Colonic mucosa (tissue), 4 donors: ENCODE measurements around the gene FNIP1. TPM values are rescaled to one million over a fixed set of nuclear protein-coding genes. Genes with fewer than 3 reads are reported as not detected.
"Not testable (repeated sequence)": the region's sequence is repeated elsewhere in the genome, so short reads cannot be mapped to it uniquely, and the experiment has no call there.

Experiments used
- DNase-seq: peaks from one replicate; pipeline ENCODE4 v3.0.0-alpha.2; 2020
- H3K27ac ChIP-seq: fragments of 200-600 bp; one replicate; pipeline ENCODE4 v1.8.0; 2021
- H3K27me3 ChIP-seq: fragments of 200-600 bp; one replicate; pipeline ENCODE4 v1.8.0; 2021
- H3K36me3 ChIP-seq: fragments of 200-600 bp; one replicate; pipeline ENCODE4 v1.8.0; 2021
- H3K4me1 ChIP-seq: fragments of 200-600 bp; one replicate; pipeline ENCODE4 v1.8.0; 2021; ENCODE audit warnings: mild to moderate bottlenecking
- H3K4me3 ChIP-seq: fragments of 200-600 bp; one replicate; pipeline ENCODE4 v1.8.0; 2021
- H3K9ac ChIP-seq, 2 donors: one replicate each; pipeline ENCODE4 v1.7.0; 2013; ENCODE audit warnings: control low read depth in 2 of 2, low read depth in 2 of 2, low read length in 2 of 2
- H3K9me3 ChIP-seq: fragments of 200-600 bp; one replicate; pipeline ENCODE4 v1.8.0; 2021
- CTCF ChIP-seq: fragments of 200-600 bp; IDR thresholded peaks from one replicate; pipeline ENCODE4 v1.8.0; 2022; ENCODE audit warnings: antibody characterized with exemption, mild to moderate bottlenecking
- intact Hi-C: fragments of 100-400 bp; cut with DNase I; formaldehyde crosslinking; loops from one replicate; pipeline ENCODE4 v1.14.1; 2022
- total RNA-seq, 2 donors: library from RNA; stranded (reverse); fragmentation: NEBNext Ultra II Directional in 1 of 2; extraction: Animal tissue kit (Norgen Biotek cat#: 25700) in 1 of 2; gene quantifications; one replicate each; pipeline ENCODE4 v1.2.1, GENCODE V29; 2021
- donor health status: healthy.
- donor health status: DM: no; HTN: no; CAD: no.
- donor health status: DM: no; HTN: no; CAD: no.

Gene FNIP1
- total RNA-seq, 2 donors from 2014 or later, result 18.1 to 41.2 TPM

- no peak overlapping the region for H3K4me3 ChIP-seq
- H3K4me1 ChIP-seq, result peaks cover 10% of the 10 kb centered on the region
- H3K9ac ChIP-seq, result no peak overlapping the region
- intact Hi-C loops, result no loop called here
- TF ChIP-seq CTCF, result no peak
- DNase-seq, result no peak
- no peaks in the 10 kb centered on the region for H3K27me3 ChIP-seq
- no peak overlapping the region for H3K27ac ChIP-seq
- no peaks in the 10 kb centered on the region for H3K9me3 ChIP-seq
- no peaks in the 10 kb centered on the region for H3K36me3 ChIP-seq
These were observed 169.5 kb downstream of the FNIP1 start for GRCh38 chr5:131627207-131627865.

- DNase-seq, result no peak
- intact Hi-C loops, result no loop called here
- Histone ChIP-seq H3K4me3 (no peak overlapping the region), H3K9me3 (no peaks in the 10 kb centered on the region), H3K27me3 (no peaks in the 10 kb centered on the region), H3K36me3 (no peaks in the 10 kb centered on the region), H3K9ac (no peak overlapping the region), H3K27ac (no peak overlapping the region), H3K4me1 (no peaks in the 10 kb centered on the region)
- TF ChIP-seq CTCF, result no peak
These were observed 174.2 kb downstream of the FNIP1 start for GRCh38 chr5:131622633-131623032.

- H3K27me3 ChIP-seq, H3K4me3 ChIP-seq, H3K27ac ChIP-seq, H3K4me1 ChIP-seq, intact Hi-C loops, H3K36me3 ChIP-seq, DNase-seq, H3K9me3 ChIP-seq, H3K9ac ChIP-seq: not testable (repeated sequence)
These were observed 175.7 kb downstream of the FNIP1 start for GRCh38 chr5:131621164-131621563.

- Histone ChIP-seq H3K9ac (no peak overlapping the region), H3K4me1 (no peaks in the 10 kb centered on the region), H3K9me3 (no peaks in the 10 kb centered on the region), H3K4me3 (no peak overlapping the region), H3K36me3 (no peaks in the 10 kb centered on the region), H3K27ac (no peak overlapping the region), H3K27me3 (no peaks in the 10 kb centered on the region)
- intact Hi-C loops, result no loop called here
- no peak for TF ChIP-seq CTCF
- DNase-seq, result no peak
These were observed 177.7 kb downstream of the FNIP1 start for GRCh38 chr5:131619102-131619501.

- intact Hi-C loops, result no loop called here
- no peaks in the 10 kb centered on the region for H3K27me3 ChIP-seq
- no peak overlapping the region for H3K9ac ChIP-seq
- no peaks in the 10 kb centered on the region for H3K4me1 ChIP-seq
- H3K27ac ChIP-seq, result no peak overlapping the region
- H3K4me3 ChIP-seq, result no peak overlapping the region
- no peak for DNase-seq
- H3K36me3 ChIP-seq, result no peaks in the 10 kb centered on the region
- no peaks in the 10 kb centered on the region for H3K9me3 ChIP-seq
- TF ChIP-seq CTCF, result no peak
These were observed 179.5 kb downstream of the FNIP1 start for GRCh38 chr5:131617140-131617822.

GRCh38 chr5:131615957-131616356 is 180.9 kb downstream of the FNIP1 start:
- no peak overlapping the region for H3K9ac ChIP-seq
- no peak for DNase-seq
- no peak for TF ChIP-seq CTCF
- H3K27ac ChIP-seq, result no peak overlapping the region
- H3K4me1 ChIP-seq, result no peaks in the 10 kb centered on the region
- H3K9me3 ChIP-seq, result no peaks in the 10 kb centered on the region
- intact Hi-C loops, result no loop called here
- no peaks in the 10 kb centered on the region for H3K36me3 ChIP-seq
- H3K4me3 ChIP-seq, result no peak overlapping the region
- H3K27me3 ChIP-seq, result no peaks in the 10 kb centered on the region
